Activated gamma-delta T cell treated with anti-CD3 and anti-CD28 coated beads, Interleukin-2, amount 50 U/mL, for 16 hours (primary cell): ENCODE measurements around the gene SERPINE1.
"Not testable (repeated sequence)": the region's sequence is repeated elsewhere in the genome, so short reads cannot be mapped to it uniquely, and the experiment has no call there.

Experiments used
- DNase-seq: peaks from one replicate; pipeline ENCODE4 v3.0.0-alpha.2; 2020; ENCODE audit warnings: low read depth

The SERPINE1 gene

GRCh38 chr7:101126651-101127459, at the start of gene SERPINE1:
TSS of gene SERPINE1 (plus strand) at chr7:101127104. CDS start at chr7:101128394, 1,290 bp downstream.
- DNase-seq, result peak; percentile 39

GRCh38 chr7:101077303-101078086, 49.4 kb upstream of the SERPINE1 start:
- peak; percentile 78 for DNase-seq

GRCh38 chr7:101081432-101081831, 45.5 kb upstream of the SERPINE1 start:
- DNase-seq, result no peak

- no peak for DNase-seq
Observed at GRCh38 chr7:101084865-101085161, 42.1 kb upstream of the SERPINE1 start.

GRCh38 chr7:101085162-101085964, 41.5 kb upstream of the SERPINE1 start, which contains the start of gene TRIM56:
TSS of gene TRIM56 (plus strand) at chr7:101085481. CDS start at chr7:101087313, 1,832 bp downstream.
- DNase-seq, result peak; percentile 65

- no peak for DNase-seq
Observed at GRCh38 chr7:101087334-101088068, 39.4 kb upstream of the SERPINE1 start.

GRCh38 chr7:101088069-101088425, 38.9 kb upstream of the SERPINE1 start:
- no peak for DNase-seq

GRCh38 chr7:101088858-101089529, 37.9 kb upstream of the SERPINE1 start:
- no peak for DNase-seq

GRCh38 chr7:101089876-101090275, 37.0 kb upstream of the SERPINE1 start:
- DNase-seq, result no peak

GRCh38 chr7:101092266-101092905, 34.5 kb upstream of the SERPINE1 start:
- DNase-seq, result not testable (repeated sequence)

GRCh38 chr7:101093906-101094305, 33.0 kb upstream of the SERPINE1 start:
- DNase-seq, result no peak

- no peak for DNase-seq
Observed at GRCh38 chr7:101094376-101094775, 32.5 kb upstream of the SERPINE1 start.

- no peak for DNase-seq
Observed at GRCh38 chr7:101094791-101095375, 32.0 kb upstream of the SERPINE1 start.

GRCh38 chr7:101096331-101096956, 30.5 kb upstream of the SERPINE1 start:
- no peak for DNase-seq

- DNase-seq, result no peak
Observed at GRCh38 chr7:101096957-101097347, 30.0 kb upstream of the SERPINE1 start.

GRCh38 chr7:101097561-101097960, 29.3 kb upstream of the SERPINE1 start:
- no peak for DNase-seq

GRCh38 chr7:101099969-101100781, 26.7 kb upstream of the SERPINE1 start:
- DNase-seq, result peak; percentile 25

- no peak for DNase-seq
Observed at GRCh38 chr7:101100858-101101847, 25.8 kb upstream of the SERPINE1 start.
